HCT116 (cell line): ENCODE results near the gene COLEC11. TPM values are rescaled to one million over a fixed set of nuclear protein-coding genes. Genes with fewer than 3 reads are reported as not detected.

Experiments
- ATAC-seq: fragments of 200-7000 bp; cut with Tn5 transposase; 2 replicates; pipeline ENCODE4 v1.9.1; 2020; ENCODE audit warnings: mild to moderate bottlenecking, moderate library complexity
- BruUV-seq: library from RNA; stranded (reverse); fragments of 400-500 nt; replicated peaks from 2 replicates; lab custom pipeline; 2021; lab: Mats Ljungman, UMichigan
- CTCF ChIA-PET: fragments of 300-600 bp; sonication (Branson Sonifier 250); formaldehyde crosslinking; loops from one replicate; lab custom pipeline; 2021; ENCODE audit warnings: antibody characterized with exemption; lab: Charles Lee
- POLR2A ChIA-PET: fragments of 300-600, 350-600 bp; sonication (Branson Sonifier 250); formaldehyde crosslinking; loops from one replicate; lab custom pipeline; 2021; ENCODE audit warnings: antibody characterized with exemption; lab: Charles Lee
- RAD21 ChIA-PET, 2 experiments: fragments of 300-600 bp; sonication (Branson Sonifier 250); formaldehyde crosslinking; loops; one replicate each; lab custom pipeline; 2023; ENCODE audit warnings: low total read pairs in 2 of 2; ENCODE audit not compliant: uncharacterized antibody in 2 of 2, unreplicated experiment in 2 of 2, low non-redundant PET in 1 of 2; lab: Charles Lee
- DNase-seq: peaks from one replicate; pipeline ENCODE4 v3.0.0-alpha.2; 2010; ENCODE audit warnings: low read depth, low spot score
- H2AFZ ChIP-seq: fragments of 200-600 bp; shearing (Covaris generic), sonication (generic); 2 replicates; pipeline ENCODE4 v1.6.1; 2017; ENCODE audit warnings: low read depth, mixed run types, mixed read lengths, antibody characterized with exemption, low read length; ENCODE audit not compliant: poor library complexity, severe bottlenecking
- H3K27ac ChIP-seq: 2 replicates; pipeline ENCODE4 v1.5.1; 2012; ENCODE audit warnings: low read depth, low read length
- H3K27me3 ChIP-seq: fragments of 200-600 bp; sonication (generic); 2 replicates; pipeline ENCODE4 v1.6.1; 2016; ENCODE audit warnings: mixed run types, low read length, mixed read lengths; ENCODE audit not compliant: insufficient read depth
- H3K36me3 ChIP-seq, 2 experiments: fragments of 200-500 bp in 1 of 2; fragments of 200-600 bp in 1 of 2; sonication (Bioruptor generic) in 1 of 2; sonication (generic) in 1 of 2; 2 replicates each; pipeline versions ENCODE4 v1.5.1 to v1.6.1; 2014 to 2016; ENCODE audit warnings: low read length in 2 of 2, inconsistent platforms in 1 of 2, mixed read lengths in 1 of 2, mixed run types in 1 of 2; ENCODE audit not compliant: insufficient read depth in 2 of 2, control insufficient read depth in 1 of 2
- H3K4me1 ChIP-seq, 2 experiments: fragments of 200-600 bp in 1 of 2; sonication (generic) in 1 of 2; 2 replicates each; pipeline versions ENCODE4 v1.5.1 to v1.6.1; 2012 to 2017; ENCODE audit warnings: low read length in 2 of 2, inconsistent platforms in 1 of 2, mild to moderate bottlenecking in 1 of 2, mixed read lengths in 1 of 2, mixed run types in 1 of 2, moderate library complexity in 1 of 2; ENCODE audit not compliant: insufficient read depth in 2 of 2, control insufficient read depth in 1 of 2
- H3K4me2 ChIP-seq: fragments of 200-600 bp; sonication (generic); 2 replicates; pipeline ENCODE4 v1.6.1; 2017; ENCODE audit warnings: mixed run types, low read length, mixed read lengths
- H3K4me3 ChIP-seq, 2 experiments: fragments of 200-600 bp in 1 of 2; sonication (generic) in 1 of 2; replicated peaks in 1 of 2; 2 replicates each; pipeline ENCODE4 v1.5.1; 2011 to 2016; ENCODE audit warnings: low read length in 2 of 2, control low read depth in 1 of 2, low read depth in 1 of 2, mild to moderate bottlenecking in 1 of 2, mixed read lengths in 1 of 2, mixed run types in 1 of 2
- H3K79me2 ChIP-seq: fragments of 200-600 bp; sonication (generic); 2 replicates; pipeline ENCODE4 v1.6.1; 2017; ENCODE audit warnings: mild to moderate bottlenecking, mixed run types, low read length, moderate library complexity, mixed read lengths; ENCODE audit not compliant: insufficient read depth
- H3K9ac ChIP-seq: fragments of 200-600 bp; sonication (generic); 2 replicates; pipeline ENCODE4 v1.6.1; 2016; ENCODE audit warnings: low read length, mixed read lengths
- H3K9me2 ChIP-seq: fragments of 200-600 bp; sonication (generic), shearing (Covaris generic); 2 replicates; pipeline ENCODE4 v1.6.1; 2017; ENCODE audit warnings: mixed run types, mild to moderate bottlenecking, moderate library complexity; ENCODE audit not compliant: insufficient read depth
- H3K9me3 ChIP-seq, 2 experiments: fragments of 200-500 bp in 1 of 2; fragments of 200-600 bp in 1 of 2; sonication (Bioruptor generic) in 1 of 2; sonication (generic) in 1 of 2; 2 replicates each; pipeline ENCODE4 v1.6.1; 2014 to 2017; ENCODE audit warnings: low read length in 2 of 2, mixed read lengths in 2 of 2, inconsistent platforms in 1 of 2, low read depth in 1 of 2, mild to moderate bottlenecking in 1 of 2, mixed run types in 1 of 2, moderate library complexity in 1 of 2; ENCODE audit not compliant: control insufficient read depth in 1 of 2, insufficient read depth in 1 of 2
- H4K20me1 ChIP-seq: fragments of 200-600 bp; sonication (generic), shearing (Covaris generic); 2 replicates; pipeline ENCODE4 v1.6.1; 2017; ENCODE audit warnings: mixed run types, mild to moderate bottlenecking, moderate library complexity; ENCODE audit not compliant: insufficient read depth
- ATF3 ChIP-seq: IDR thresholded peaks from 2 replicates; pipeline ENCODE4 v1.6.1; 2012
- ELF1 ChIP-seq: IDR thresholded peaks from 2 replicates; pipeline ENCODE4 v1.6.1; 2012; ENCODE audit warnings: low read depth, borderline replicate concordance
- EZH2 ChIP-seq: fragments of 200-600 bp; sonication (generic); IDR thresholded peaks from 2 replicates; pipeline ENCODE4 v1.6.1; 2017; ENCODE audit warnings: antibody characterized with exemption, mixed run types
- FOSL1 ChIP-seq: IDR thresholded peaks from 2 replicates; pipeline ENCODE4 v1.6.1; 2012; ENCODE audit warnings: low read depth
- RAD21 ChIP-seq: IDR thresholded peaks from 2 replicates; pipeline ENCODE4 v1.6.1; 2012; ENCODE audit warnings: low read depth, mild to moderate bottlenecking
- SP1 ChIP-seq: IDR thresholded peaks from 2 replicates; pipeline ENCODE4 v1.6.1; 2012; ENCODE audit warnings: low read depth
- SRF ChIP-seq: IDR thresholded peaks from 2 replicates; pipeline ENCODE4 v1.6.1; 2012; ENCODE audit warnings: low read depth
- ZFX ChIP-seq: fragments of 450-650 bp; IDR thresholded peaks from 2 replicates; pipeline ENCODE4 v1.6.1; 2017
- intact Hi-C: fragments of 100-400 bp; cut with micrococcal nuclease; formaldehyde crosslinking; loops from 2 replicates; pipeline ENCODE4 v1.10.0; 2022
- total RNA-seq: library from RNA; stranded (reverse); gene quantifications from one replicate; pipeline ENCODE4 v1.2.1, GENCODE V29; 2021; ENCODE audit not compliant: unreplicated experiment

COLEC11 gene
- total RNA-seq, 1 experiment from 2014 or later: 0.15 TPM

GRCh38 chr2:3667151-3667631 is 72.3 kb downstream of the COLEC11 start:
- H4K20me1 ChIP-seq: no peaks in the 10 kb centered on the region
- H3K36me3 ChIP-seq: no peaks in the 10 kb centered on the region
- H3K27me3 ChIP-seq: no peaks in the 10 kb centered on the region
- BruUV-seq: no TSS peak
- ATAC-seq (no peak), DNase-seq (no peak)
- H3K79me2 ChIP-seq: no peaks in the 10 kb centered on the region
- CTCF ChIA-PET: no interaction called here
- H3K4me2 ChIP-seq: no peak overlapping the region
- no peaks in the 10 kb centered on the region for H3K9me3 ChIP-seq
- no peak for TF ChIP-seq SP1
- no peak overlapping the region for H2AFZ ChIP-seq
- RAD21 ChIA-PET: no interaction called here
- no peak overlapping the region for H3K9ac ChIP-seq
- H3K4me1 ChIP-seq: peaks cover 3 to 9% of the 10 kb centered on the region in 2 experiments; a peak in 3 of 4 replicates
- intact Hi-C loops: no loop called here
- no peak overlapping the region for H3K4me3 ChIP-seq
- H3K27ac ChIP-seq: no peak overlapping the region
- H3K9me2 ChIP-seq: no peaks in the 10 kb centered on the region
- POLR2A ChIA-PET: no interaction called here

- ATAC-seq: no peak; the same call in 1 of the 2 replicates
- H3K27ac ChIP-seq: no peak overlapping the region
Measured at GRCh38 chr2:3669656-3670055, 74.7 kb downstream of the COLEC11 start.

More at GRCh38 chr2:3669656-3670055, 74.7 kb downstream of the COLEC11 start:
- CTCF ChIA-PET: no interaction called here
- Histone ChIP-seq H3K79me2 (no peaks in the 10 kb centered on the region), H3K9me2 (no peaks in the 10 kb centered on the region), H3K9me3 (no peaks in the 10 kb centered on the region), H3K27me3 (no peaks in the 10 kb centered on the region), H3K4me3 (no peak overlapping the region), H3K9ac (no peak overlapping the region), H3K36me3 (no peaks in the 10 kb centered on the region), H2AFZ (no peak overlapping the region), H3K4me2 (no peak overlapping the region), H3K4me1 (no peaks in the 10 kb centered on the region), H4K20me1 (no peaks in the 10 kb centered on the region)
- TF ChIP-seq ATF3 (no peak), ELF1 (no peak), EZH2 (no peak), RAD21 (no peak), ZFX (no peak), FOSL1 (no peak), SRF (no peak)
- intact Hi-C loops: no loop called here
- no TSS peak for BruUV-seq
- POLR2A ChIA-PET: no interaction called here
- no peak for DNase-seq
- RAD21 ChIA-PET: no interaction called here
